RWPE2 (cell line): ENCODE measurements around the gene SUFU.
"Not testable (repeated sequence)": the region's sequence is repeated elsewhere in the genome, so short reads cannot be mapped to it uniquely, and the experiment has no call there.

ENCODE experiments used
- ATAC-seq: fragments of 200-7000 bp; cut with Tn5 transposase; 3 replicates; pipeline ENCODE4 v1.9.1; 2021; ENCODE audit warnings: low read depth
- DNase-seq: peaks from one replicate; pipeline ENCODE4 v3.0.0-alpha.2; 2020; ENCODE audit warnings: low spot score
- H3K27ac ChIP-seq: fragments of 450-650 bp; 2 replicates; pipeline ENCODE4 v1.5.1; 2017; ENCODE audit warnings: mild to moderate bottlenecking; ENCODE audit not compliant: poor library complexity, severe bottlenecking
- H3K27me3 ChIP-seq: fragments of 250-450 bp; sonication (Bioruptor Pico); 2 replicates; pipeline ENCODE4 v1.5.1; 2021; ENCODE audit warnings: mild to moderate bottlenecking, moderate library complexity; ENCODE audit not compliant: insufficient read depth, poor library complexity, severe bottlenecking
- H3K36me3 ChIP-seq: fragments of 250-450 bp; sonication (Bioruptor Pico); 2 replicates; pipeline ENCODE4 v1.5.1; 2020; ENCODE audit warnings: low read depth, mild to moderate bottlenecking, moderate library complexity
- H3K4me1 ChIP-seq: fragments of 250-450 bp; sonication (Bioruptor Pico); 2 replicates; pipeline ENCODE4 v1.5.1; 2021; ENCODE audit warnings: mild to moderate bottlenecking, moderate library complexity; ENCODE audit not compliant: insufficient read depth, poor library complexity, severe bottlenecking
- H3K4me3 ChIP-seq: fragments of 250-450 bp; sonication (Bioruptor Pico); 2 replicates; pipeline ENCODE4 v1.5.1; 2021; ENCODE audit warnings: mild to moderate bottlenecking, moderate library complexity; ENCODE audit not compliant: severe bottlenecking
- H3K9me3 ChIP-seq: fragments of 250-450 bp; sonication (Bioruptor Pico); 2 replicates; pipeline ENCODE4 v1.5.1; 2021; ENCODE audit warnings: mild to moderate bottlenecking, moderate library complexity; ENCODE audit not compliant: severe bottlenecking
- CTCF ChIP-seq: fragments of 450-650 bp; IDR thresholded peaks from one replicate; pipeline ENCODE4 v1.5.1; 2017; ENCODE audit warnings: mild to moderate bottlenecking, moderate library complexity; ENCODE audit not compliant: poor library complexity, severe bottlenecking

Gene SUFU

GRCh38 chr10:102665904-102666509 lies 162.2 kb downstream of the SUFU start:
- Histone ChIP-seq H3K4me3 (no peak overlapping the region), H3K27ac (no peak overlapping the region), H3K27me3 (no peaks in the 10 kb centered on the region), H3K36me3 (no peaks in the 10 kb centered on the region), H3K9me3 (no peaks in the 10 kb centered on the region), H3K4me1 (peaks cover 11% of the 10 kb centered on the region)
- ATAC-seq (no peak), DNase-seq (no peak)
- no peak for TF ChIP-seq CTCF

DNA sequence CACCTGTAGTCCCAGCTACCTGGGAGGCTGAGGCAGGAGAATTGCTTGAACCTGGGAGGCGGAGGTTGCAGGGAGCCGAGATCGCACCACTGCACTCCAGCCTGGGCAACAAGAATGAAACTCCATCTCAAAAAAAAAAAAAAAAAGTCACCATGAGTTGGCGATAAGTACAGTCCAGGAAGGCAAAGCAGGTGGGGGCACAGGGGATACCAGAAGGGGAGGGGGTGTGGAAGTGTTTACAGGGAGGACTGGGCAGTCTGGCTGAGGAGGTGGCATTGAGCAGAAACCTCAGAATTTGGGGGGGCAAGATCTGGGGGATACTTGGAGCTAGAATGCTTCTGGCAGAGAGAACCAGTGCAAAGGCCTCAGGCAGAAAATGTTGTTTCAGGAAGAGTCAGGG lies 163.6 kb downstream of the SUFU start:
- not testable (repeated sequence) for H3K36me3 ChIP-seq, H3K27ac ChIP-seq, H3K27me3 ChIP-seq, DNase-seq, H3K4me3 ChIP-seq, H3K9me3 ChIP-seq, ATAC-seq
- peaks cover 11% of the 10 kb centered on the region for H3K4me1 ChIP-seq

- TF ChIP-seq CTCF, result no peak
- H3K4me1 ChIP-seq, result peaks cover 13% of the 10 kb centered on the region
- no peak for ATAC-seq
Measured at GRCh38 chr10:102668326-102669107, 164.7 kb downstream of the SUFU start.

DNA sequence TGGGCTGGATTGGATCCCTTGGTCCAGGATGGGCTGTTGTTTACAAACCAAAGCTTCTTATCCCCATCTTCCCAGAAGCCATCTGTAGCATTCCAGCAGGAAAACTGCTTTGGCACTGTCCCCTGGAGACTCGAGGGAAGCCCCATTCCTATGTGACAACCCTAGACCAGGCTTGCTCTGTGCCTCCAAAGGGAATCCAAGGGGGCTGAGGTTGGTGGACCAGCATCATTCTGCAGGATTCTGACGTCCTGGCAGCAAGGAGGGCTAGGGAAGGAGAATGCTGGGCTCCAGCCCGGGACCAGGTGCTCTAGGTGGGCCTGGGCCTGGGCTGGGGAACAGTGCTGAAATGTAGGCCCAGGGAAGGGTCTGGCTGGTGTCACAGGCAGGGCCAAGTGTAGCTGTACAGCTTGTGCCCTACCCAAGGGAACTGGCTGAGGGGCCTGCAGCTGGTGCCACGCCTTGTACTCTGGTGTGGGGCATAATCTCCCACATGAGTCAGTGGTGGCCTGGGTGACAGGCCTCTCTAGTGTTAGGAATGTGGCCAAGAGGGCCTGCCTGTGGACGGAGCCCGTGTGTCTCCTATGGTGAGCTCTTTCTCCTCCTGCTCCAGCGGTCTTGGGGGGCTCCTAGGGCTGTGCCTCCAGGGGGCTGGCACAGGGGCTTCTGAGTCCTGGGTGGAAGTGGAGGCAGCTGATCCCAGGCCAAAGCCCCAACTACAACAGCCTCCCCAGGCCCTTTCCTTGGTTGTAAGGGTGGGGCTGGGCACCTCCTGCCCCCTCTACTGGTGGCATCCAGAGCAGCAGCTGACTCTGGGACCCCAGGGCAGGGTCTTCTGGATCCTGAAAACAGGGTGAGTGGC lies 165.7 kb downstream of the SUFU start:
- H3K4me1 ChIP-seq, result peaks cover 22% of the 10 kb centered on the region
- no peaks in the 10 kb centered on the region for H3K36me3 ChIP-seq
- H3K27me3 ChIP-seq, result no peaks in the 10 kb centered on the region
- H3K27ac ChIP-seq, result peak overlapping the region; percentile 22
- H3K9me3 ChIP-seq, result no peaks in the 10 kb centered on the region
- no peak for DNase-seq
- no peak overlapping the region for H3K4me3 ChIP-seq
- peak; percentile 72 for ATAC-seq
- peak; percentile 42 for TF ChIP-seq CTCF

More at GRCh38 chr10:102668326-102669107, 164.7 kb downstream of the SUFU start:
- no peak overlapping the region for H3K4me3 ChIP-seq
- no peaks in the 10 kb centered on the region for H3K36me3 ChIP-seq
- no peaks in the 10 kb centered on the region for H3K9me3 ChIP-seq
- no peaks in the 10 kb centered on the region for H3K27me3 ChIP-seq
- DNase-seq, result no peak
- H3K27ac ChIP-seq, result peak overlapping the region; percentile 22

DNA sequence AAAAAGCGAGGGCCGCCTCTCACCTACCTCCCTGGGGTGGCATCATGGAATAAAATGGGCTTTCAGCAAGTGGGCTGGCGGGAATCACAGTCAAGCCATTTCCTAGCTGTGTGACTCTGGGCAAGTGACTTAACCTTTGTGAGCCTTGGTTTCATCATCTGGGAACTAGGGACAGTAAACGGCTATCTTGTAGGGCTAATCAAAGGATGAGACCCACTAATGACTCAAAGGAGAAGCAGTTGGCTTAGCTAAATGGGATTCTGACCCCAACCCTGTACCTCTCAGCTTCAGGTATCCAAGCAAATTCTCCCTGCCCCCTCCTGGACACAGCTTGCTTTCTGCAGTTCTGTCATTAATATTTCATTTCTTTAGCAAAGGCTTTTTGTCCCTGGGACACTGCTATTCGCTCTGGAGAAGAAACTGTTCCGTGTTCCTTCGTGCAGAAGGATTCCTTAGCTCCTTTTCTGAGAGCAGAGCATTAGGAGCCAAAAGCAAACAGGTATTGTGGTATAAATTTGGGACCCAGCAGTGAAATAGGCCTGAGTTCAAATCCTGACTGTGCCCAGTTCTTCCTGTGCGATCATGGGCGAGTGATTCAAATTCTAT lies 166.4 kb downstream of the SUFU start:
- ATAC-seq, result no peak
- no peaks in the 10 kb centered on the region for H3K9me3 ChIP-seq
- no peaks in the 10 kb centered on the region for H3K36me3 ChIP-seq
- peak overlapping the region; percentile 22 for H3K27ac ChIP-seq
- no peak overlapping the region for H3K4me3 ChIP-seq
- peaks cover 30% of the 10 kb centered on the region for H3K4me1 ChIP-seq
- TF ChIP-seq CTCF, result no peak
- no peaks in the 10 kb centered on the region for H3K27me3 ChIP-seq
- no peak for DNase-seq
